Measurements from ENCODE around the gene MED27. TPM values are rescaled to one million over a fixed set of nuclear protein-coding genes. Genes with fewer than 3 reads are reported as not detected.

MED27 gene
- total and polyA plus RNA-seq, 2 of the 4 experiments (the other 2 are of a cell fraction), result 50.2 to 63.4 TPM

DNA sequence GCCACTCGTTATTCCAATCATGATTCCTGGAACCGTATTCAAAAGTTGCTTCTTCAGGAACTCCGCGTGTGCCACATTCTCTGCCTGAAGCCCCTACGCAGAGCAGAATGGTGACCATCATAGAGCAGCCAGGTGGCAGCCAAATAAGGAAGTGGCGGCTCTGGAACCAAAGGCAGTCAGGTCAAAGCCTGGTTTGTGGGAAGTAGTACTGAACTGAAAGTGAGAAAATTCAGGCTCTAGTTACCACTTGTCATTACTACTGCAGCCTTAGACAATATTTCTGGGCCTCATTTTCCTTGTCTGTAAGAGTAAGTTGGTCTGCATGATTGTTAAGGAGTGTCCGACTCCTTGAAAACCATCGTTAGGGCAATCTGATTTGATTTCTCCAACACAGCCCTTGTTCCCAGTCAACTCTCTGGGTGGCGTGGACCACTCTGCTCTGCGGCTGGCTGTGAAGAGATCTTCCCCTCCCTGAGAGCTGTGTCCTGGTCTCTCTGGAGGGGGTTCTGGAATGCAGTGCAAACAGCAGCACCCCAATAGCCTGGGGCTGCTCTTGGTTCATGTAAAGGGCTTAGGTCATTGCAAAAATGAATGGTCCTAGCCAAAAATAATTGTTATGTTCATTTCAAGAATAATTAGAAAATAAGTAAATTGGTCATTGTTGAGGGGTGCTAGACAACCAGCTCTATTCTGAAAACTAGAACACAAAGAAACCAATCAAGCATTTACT is 102.4 kb downstream of the MED27 start:
- no peaks in the 10 kb centered on the region; the same call in 1 of the 2 replicates for H3K36me3 ChIP-seq (ENCODE audit: control insufficient read depth, insufficient read depth, low read length)
- H2BK120ac ChIP-seq (ENCODE audit: low read depth, low read length), result no peak overlapping the region
- H4K8ac ChIP-seq (ENCODE audit: low read depth in 2 of 2, low read length in 2 of 2), result no peak overlapping the region
- H3K27me3 ChIP-seq (ENCODE audit: control insufficient read depth, insufficient read depth, low read length), result no peaks in the 10 kb centered on the region
- intact Hi-C loops (cut with micrococcal nuclease), result no loop called here
- ATAC-seq (ENCODE audit: low read depth) (no peak), DNase-seq (no peak)
- no peak overlapping the region for H2AFZ ChIP-seq (replicated peaks; ENCODE audit: low read length, poor library complexity)
- no peak overlapping the region for H2BK5ac ChIP-seq (ENCODE audit: low read depth, low read length, poor library complexity, severe bottlenecking)
- BruUV-seq (replicated peaks), result no TSS peak
- H3K79me1 ChIP-seq (ENCODE audit: low read depth in 1 of 2, low read length in 2 of 2), result peaks cover 18 to 49% of the 10 kb centered on the region in 2 experiments
- WGBS, 2 experiments (ENCODE audit: extremely low coverage in 2 of 2, insufficient read length in 1 of 2), result 88% methylated on average over 4 of the region's 10 CpGs; no CpG with 5 or more reads in 1 of the 2 experiments
- no peak overlapping the region for H2BK20ac ChIP-seq (ENCODE audit: low read depth, low read length)
- no peaks in the 10 kb centered on the region for H3K9me3 ChIP-seq (ENCODE audit: control insufficient read depth, insufficient read depth, low read length)
- no peak overlapping the region for H3K18ac ChIP-seq (ENCODE audit: low read depth, low read length)
- ChIA-PET CTCF (no interaction called here), POLR2A (ENCODE audit: unreplicated experiment) (no interaction called here)
- H3K4ac ChIP-seq (ENCODE audit: low read depth, low read length), result no peak overlapping the region
- no peak overlapping the region for H2BK15ac ChIP-seq (ENCODE audit: low read depth, low read length)
- H3K9me1 ChIP-seq (ENCODE audit: insufficient read depth, low read length), result no peaks in the 10 kb centered on the region
- no peak overlapping the region for H4K5ac ChIP-seq (ENCODE audit: low read depth, low read length)
- in situ Hi-C loops (cut with MboI; ENCODE audit: low sequenced_read_pairs), result no loop called here
- H3K27ac ChIP-seq (ENCODE audit: insufficient read depth, low read length), result no peak overlapping the region
- no peak overlapping the region for H3K23ac ChIP-seq (ENCODE audit: low read depth, low read length)
- H3K4me1 ChIP-seq (ENCODE audit: control insufficient read depth, insufficient read depth, low read length), result peaks cover 3% of the 10 kb centered on the region; the same call in 1 of the 2 replicates
- H3K14ac ChIP-seq (replicated peaks; ENCODE audit: low read depth, low read length), result no peak overlapping the region
- no peak overlapping the region for H3K4me2 ChIP-seq (ENCODE audit: low read depth, low read length)
- H3K4me3 ChIP-seq (ENCODE audit: insufficient read depth, low read depth, low read length), result no peak overlapping the region
- H2AK9ac ChIP-seq (replicated peaks; ENCODE audit: low read depth, low read length, poor library complexity), result no peak overlapping the region
- dilution Hi-C loops (cut with HindIII; ENCODE audit: low sequenced_read_pairs, unreplicated experiment), result no loop called here
- no peak overlapping the region for H2AK5ac ChIP-seq (ENCODE audit: low read depth, low read length)
- no peak overlapping the region for H3K56ac ChIP-seq (ENCODE audit: extremely low read depth, insufficient read depth, low read length)
- TF ChIP-seq RFX5 (IDR thresholded peaks at IDR 0.05; ENCODE audit: low read depth, low read length), result no peak
- TF ChIP-seq RAD21 (IDR thresholded peaks at IDR 0.05; ENCODE audit: low read length), result no peak
- no peak for TF ChIP-seq MAZ (IDR thresholded peaks at IDR 0.05; ENCODE audit: borderline replicate concordance, low read depth, low read length)
- TF ChIP-seq CHD1 (IDR thresholded peaks at IDR 0.05; ENCODE audit: low read depth, low read length), result no peak
- TF ChIP-seq BHLHE40 (IDR thresholded peaks at IDR 0.05; ENCODE audit: low read depth, low read length), result no peak
- TF ChIP-seq NFE2L2 (IDR thresholded peaks at IDR 0.05; ENCODE audit: low read depth, low read length), result no peak
- no peak for TF ChIP-seq RCOR1 (IDR thresholded peaks at IDR 0.05; ENCODE audit: insufficient replicate concordance, low read length)
- TF ChIP-seq, protein P1, sequence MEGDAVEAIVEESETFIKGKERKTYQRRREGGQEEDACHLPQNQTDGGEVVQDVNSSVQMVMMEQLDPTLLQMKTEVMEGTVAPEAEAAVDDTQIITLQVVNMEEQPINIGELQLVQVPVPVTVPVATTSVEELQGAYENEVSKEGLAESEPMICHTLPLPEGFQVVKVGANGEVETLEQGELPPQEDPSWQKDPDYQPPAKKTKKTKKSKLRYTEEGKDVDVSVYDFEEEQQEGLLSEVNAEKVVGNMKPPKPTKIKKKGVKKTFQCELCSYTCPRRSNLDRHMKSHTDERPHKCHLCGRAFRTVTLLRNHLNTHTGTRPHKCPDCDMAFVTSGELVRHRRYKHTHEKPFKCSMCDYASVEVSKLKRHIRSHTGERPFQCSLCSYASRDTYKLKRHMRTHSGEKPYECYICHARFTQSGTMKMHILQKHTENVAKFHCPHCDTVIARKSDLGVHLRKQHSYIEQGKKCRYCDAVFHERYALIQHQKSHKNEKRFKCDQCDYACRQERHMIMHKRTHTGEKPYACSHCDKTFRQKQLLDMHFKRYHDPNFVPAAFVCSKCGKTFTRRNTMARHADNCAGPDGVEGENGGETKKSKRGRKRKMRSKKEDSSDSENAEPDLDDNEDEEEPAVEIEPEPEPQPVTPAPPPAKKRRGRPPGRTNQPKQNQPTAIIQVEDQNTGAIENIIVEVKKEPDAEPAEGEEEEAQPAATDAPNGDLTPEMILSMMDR (conservative IDR thresholded peaks at IDR 0.05; ENCODE audit: low read depth, low read length), result no peak
- no peak for TF ChIP-seq MXI1 (IDR thresholded peaks at IDR 0.05; ENCODE audit: borderline replicate concordance, low read depth, low read length)
- no peak overlapping the region for H3K9ac ChIP-seq (ENCODE audit: low read depth, low read length)
- peaks cover 15% of the 10 kb centered on the region; the same call in 1 of the 2 replicates for H4K20me1 ChIP-seq (ENCODE audit: insufficient read depth, low read length)
- no peak overlapping the region for H4K91ac ChIP-seq (ENCODE audit: insufficient read depth, low read depth, low read length)
